ENCODE results near the gene CCDC171.

DNA sequence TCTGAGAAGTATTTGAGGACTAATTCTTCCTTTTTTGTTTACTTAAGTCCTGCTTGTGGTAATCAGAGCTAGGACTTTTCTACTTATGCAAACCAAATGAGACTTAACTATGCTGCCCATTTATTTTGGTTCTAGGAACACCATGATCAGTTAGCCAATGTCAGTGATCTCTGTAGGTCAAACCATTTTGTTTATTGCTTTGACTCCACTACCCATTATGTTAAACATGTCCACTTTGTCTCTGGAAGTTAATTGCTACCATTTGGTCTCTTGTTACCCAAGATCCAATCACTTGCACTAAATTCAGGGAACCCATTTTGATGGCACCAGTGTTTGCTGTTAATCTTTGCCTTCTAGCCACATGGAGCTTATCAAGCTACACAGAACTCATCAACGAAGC lies 161.9 kb downstream of the CCDC171 start:
- no peak for TF ChIP-seq POLR2A (IDR thresholded peaks at IDR 0.05)
- no peak for TF ChIP-seq POLR2AphosphoS5 (IDR thresholded peaks at IDR 0.05)

All from suprapubic skin (tissue), 4 donors.